Measurements from ENCODE around the gene MFNG. TPM values are rescaled to one million over a fixed set of nuclear protein-coding genes. Genes with fewer than 3 reads are reported as not detected.

Gene MFNG
- total RNA-seq, 2 donors from 2014 or later = 88.7 to 169 TPM

Other genes starting within 250 kb of the MFNG start
- 100 to 1,000 TPM; 655 to 769 TPM for gene RAC2, start 242.1 kb downstream of the MFNG start, total RNA-seq
- 10 to 100 TPM; 60.7 to 69.7 TPM for gene CYTH4, start 203.9 kb downstream of the MFNG start, total RNA-seq
- 1 to 10 TPM in 1 of 2 donors, under 1 TPM in 1; 0.41 to 2.0 TPM for gene ELFN2, start 58.9 kb downstream of the MFNG start, total RNA-seq
- under 1 TPM; 0.09 to 0.51 TPM for gene CARD10, start 33.0 kb upstream of the MFNG start, total RNA-seq
- 1 to 10 TPM in 1 of 2 donors, under 1 TPM in 1; 0.09 to 1.9 TPM for gene CDC42EP1, start 74.1 kb upstream of the MFNG start, total RNA-seq
- not detected for gene LGALS2, start 93.7 kb upstream of the MFNG start, total RNA-seq
- 10 to 100 TPM; 68.8 to 83.9 TPM for gene GGA1, start 122.5 kb upstream of the MFNG start, total RNA-seq
- gene SH3BP1, start 153.3 kb upstream of the MFNG start, total RNA-seq = 10 to 100 TPM; 82.9 to 98.5 TPM
- 10 to 100 TPM; 34.5 to 38.2 TPM for gene PDXP, start 172.3 kb upstream of the MFNG start, total RNA-seq
- gene LGALS1, start 189.3 kb upstream of the MFNG start, total RNA-seq = 100 to 1,000 TPM; 362 to 981 TPM
- gene NOL12, start 200.0 kb upstream of the MFNG start, total RNA-seq = 10 to 100 TPM; 24.0 to 42.1 TPM
- 10 to 100 TPM; 17.4 to 26.0 TPM for gene TRIOBP, start 210.7 kb upstream of the MFNG start, total RNA-seq

Data from activated naive CD4-positive, alpha-beta T cell treated with anti-CD3 and anti-CD28 coated beads, Interleukin-2, amount 50 U/mL, for 72 hours (primary cell).